Measurements from ENCODE around the gene MVB12A.

The MVB12A gene

GRCh38 chr19:17419621-17420474, at the start of gene MVB12A:
Gene MVB12A (plus strand): TSS chr19:17420047. CDS start chr19:17420136, 89 bp downstream.
- DNase-seq = peak; percentile 99

GRCh38 chr19:17376935-17377600, 42.8 kb upstream of the MVB12A start, which contains the start of gene PLVAP:
Gene PLVAP (minus strand): TSS chr19:17377342. CDS start chr19:17377288, 54 bp downstream.
- no peak for DNase-seq

- no peak for DNase-seq
These were observed 41.6 kb upstream of the MVB12A start for GRCh38 chr19:17378271-17378670.

- no peak for DNase-seq
These were observed 40.6 kb upstream of the MVB12A start for GRCh38 chr19:17379221-17379631.

GRCh38 chr19:17380426-17381138, 39.3 kb upstream of the MVB12A start:
- no peak for DNase-seq

- peak; percentile 54 for DNase-seq
These were observed 33.8 kb upstream of the MVB12A start for GRCh38 chr19:17385878-17386611.

GRCh38 chr19:17389288-17389687, 30.6 kb upstream of the MVB12A start:
- no peak for DNase-seq

GRCh38 chr19:17389957-17390664, 29.7 kb upstream of the MVB12A start:
- DNase-seq = no peak

- peak; percentile 90 for DNase-seq
These were observed 29.0 kb upstream of the MVB12A start for GRCh38 chr19:17390665-17391370.

- DNase-seq = no peak
These were observed 28.3 kb upstream of the MVB12A start for GRCh38 chr19:17391371-17392151.

GRCh38 chr19:17393002-17393401, 26.8 kb upstream of the MVB12A start:
- DNase-seq = no peak

GRCh38 chr19:17393914-17394313, 25.9 kb upstream of the MVB12A start, which contains the start of gene CCDC194:
Gene CCDC194 (minus strand): TSS chr19:17394196. CDS start chr19:17394158, 38 bp downstream.
- DNase-seq = no peak

- DNase-seq = peak; percentile 51
These were observed 24.9 kb upstream of the MVB12A start for GRCh38 chr19:17394891-17395415.

GRCh38 chr19:17398902-17399527, 20.8 kb upstream of the MVB12A start:
- no peak for DNase-seq

GRCh38 chr19:17401628-17402027, 18.2 kb upstream of the MVB12A start:
- DNase-seq = no peak

GRCh38 chr19:17402982-17403855, 16.6 kb upstream of the MVB12A start:
- no peak for DNase-seq

- no peak for DNase-seq
These were observed 15.8 kb upstream of the MVB12A start for GRCh38 chr19:17404015-17404414.

- DNase-seq = no peak
These were observed 15.1 kb upstream of the MVB12A start for GRCh38 chr19:17404621-17405249.

Measured in fibroblast of upper back skin (primary cell).